Measurements from ENCODE around the gene KBTBD7. TPM values are rescaled to one million over a fixed set of nuclear protein-coding genes. Genes with fewer than 3 reads are reported as not detected.

The KBTBD7 gene
- total and polyA plus RNA-seq, 9 of the 15 experiments (the other 6 are each of a cell fraction or from before 2014, with no cell fraction given): 1.8 to 4.4 (median 3.3) TPM

- H3K4me3 ChIP-seq: no peak overlapping the region
- DNase-seq (ENCODE audit: extremely low read depth in 1 of 4, low spot score in 3 of 4): no peak
- no peak overlapping the region for H2AFZ ChIP-seq (ENCODE audit: low read depth, low read length)
- TF ChIP-seq ZNF133 (CRISPR knock-in tag; IDR thresholded peaks at IDR 0.05): no peak
- no peak for TF ChIP-seq TFE3 (CRISPR knock-in tag; IDR thresholded peaks at IDR 0.05)
- no peak for TF ChIP-seq HLTF (IDR thresholded peaks at IDR 0.05)
- TF ChIP-seq FOXO4 (CRISPR knock-in tag; IDR thresholded peaks at IDR 0.05): no peak
- no peak for TF ChIP-seq SAFB (IDR thresholded peaks at IDR 0.05; ENCODE audit: borderline replicate concordance, low read depth, low read length)
- H3K27me3 ChIP-seq (ENCODE audit: control insufficient read depth in 2 of 2, insufficient read depth in 2 of 2, low read length in 2 of 2): no peaks in the 10 kb centered on the region
- in situ Hi-C loops (cut with MboI): no loop called here
- H3K4me2 ChIP-seq (ENCODE audit: insufficient read depth, low read length): no peak overlapping the region
- H3K36me3 ChIP-seq (ENCODE audit: control insufficient read depth, insufficient read depth, low read length): no peaks in the 10 kb centered on the region
- H3K27ac ChIP-seq (ENCODE audit: extremely low read depth, low read depth, low read length): no peak overlapping the region
- no peaks in the 10 kb centered on the region for H3K9me1 ChIP-seq (ENCODE audit: control insufficient read depth, insufficient read depth, low read length)
- no peak for FAIRE-seq
- WGBS (ENCODE audit: insufficient coverage, low coverage, missing lambda C conversion rate): 9% methylated on average over 2 of the region's 2 CpGs
- no peaks in the 10 kb centered on the region for H3K79me2 ChIP-seq (ENCODE audit: control insufficient read depth, insufficient read depth, low read length)
- no peaks in the 10 kb centered on the region for H3K4me1 ChIP-seq (replicated peaks in 1 of 2; ENCODE audit: control insufficient read depth in 2 of 2, insufficient read depth in 2 of 2, low read length in 2 of 2)
- no peaks in the 10 kb centered on the region for H4K20me1 ChIP-seq (replicated peaks; ENCODE audit: control insufficient read depth, insufficient read depth, low read length)
- CTCF ChIA-PET (ENCODE audit: low intra/inter-chr PET ratio): no interaction called here
- no peak for ATAC-seq
- no peak overlapping the region for H3K9ac ChIP-seq (ENCODE audit: insufficient read depth in 1 of 2, low read depth in 2 of 2, low read length in 2 of 2)
- intact Hi-C loops (cut with micrococcal nuclease): no loop called here
- BruUV-seq (replicated peaks): no TSS peak
- no peaks in the 10 kb centered on the region for H3K9me3 ChIP-seq (replicated peaks; ENCODE audit: control insufficient read depth, insufficient read depth, low read depth, low read length)
- POLR2A ChIA-PET: no interaction called here
Measured at GRCh38 chr13:41156620-41157019, 37.7 kb downstream of the KBTBD7 start.
